Muscle layer of duodenum (tissue), 2 donors: ENCODE data around the gene SCFD1.
"Not testable (repeated sequence)": the region's sequence is repeated elsewhere in the genome, so short reads cannot be mapped to it uniquely, and the experiment has no call there.

Experiments used
- H3K27ac ChIP-seq: one replicate; pipeline ENCODE4 v1.7.0; 2013; ENCODE audit warnings: mild to moderate bottlenecking, low read length
- H3K27me3 ChIP-seq: one replicate; pipeline ENCODE4 v1.7.0; 2013; ENCODE audit warnings: low read depth, mild to moderate bottlenecking, control low read depth, low read length
- H3K36me3 ChIP-seq, 2 donors: one replicate each; pipeline ENCODE4 v1.7.0; 2013; ENCODE audit warnings: low read length in 2 of 2, control low read depth in 1 of 2, mild to moderate bottlenecking in 1 of 2; ENCODE audit not compliant: insufficient read depth in 2 of 2, control insufficient read depth in 1 of 2
- H3K4me1 ChIP-seq, 2 donors: one replicate each; pipeline ENCODE4 v1.7.0; 2013; ENCODE audit warnings: low read length in 2 of 2, mild to moderate bottlenecking in 2 of 2, control low read depth in 1 of 2, moderate library complexity in 1 of 2; ENCODE audit not compliant: insufficient read depth in 2 of 2, control insufficient read depth in 1 of 2
- H3K4me3 ChIP-seq, 2 donors: one replicate each; pipeline ENCODE4 v1.7.0; 2013; ENCODE audit warnings: low read length in 2 of 2, low read depth in 1 of 2, mild to moderate bottlenecking in 1 of 2
- H3K9me3 ChIP-seq, 2 donors: one replicate each; pipeline ENCODE4 v1.7.0; 2013; ENCODE audit warnings: low read length in 2 of 2, control low read depth in 1 of 2, mild to moderate bottlenecking in 1 of 2; ENCODE audit not compliant: control insufficient read depth in 1 of 2
- donor health status: healthy.

The SCFD1 gene

GRCh38 chr14:30621940-30622830 is at the start of gene SCFD1:
SCFD1 (plus strand) TSS chr14:30622319; CDS start chr14:30622339, 20 bp downstream.
- Histone ChIP-seq H3K27me3 (no peaks in the 10 kb centered on the region), H3K36me3 (no peaks in the 10 kb centered on the region), H3K4me1 (peaks cover 6 to 26% of the 10 kb centered on the region in 2 donors), H3K9me3 (no peaks in the 10 kb centered on the region), H3K27ac (peak within 1 kb of the TSS; percentile 95), H3K4me3 (peak within 1 kb of the TSS; percentile 82 to 97)

GRCh38 chr14:30572771-30573170 is 49.3 kb upstream of the SCFD1 start:
- Histone ChIP-seq H3K27me3 (no peaks in the 10 kb centered on the region), H3K9me3 (no peaks in the 10 kb centered on the region), H3K27ac (no peak overlapping the region), H3K36me3 (no peaks in the 10 kb centered on the region), H3K4me3 (no peak overlapping the region), H3K4me1 (peaks cover 0 to 6% of the 10 kb centered on the region in 2 donors)

GRCh38 chr14:30573226-30573814 is 48.8 kb upstream of the SCFD1 start:
- Histone ChIP-seq H3K27ac (no peak overlapping the region), H3K4me3 (no peak overlapping the region), H3K4me1 (peaks cover 0 to 6% of the 10 kb centered on the region in 2 donors), H3K36me3 (no peaks in the 10 kb centered on the region), H3K27me3 (no peaks in the 10 kb centered on the region), H3K9me3 (no peaks in the 10 kb centered on the region)

- Histone ChIP-seq H3K4me1 (peaks cover 0 to 6% of the 10 kb centered on the region in 2 donors), H3K36me3 (no peaks in the 10 kb centered on the region), H3K27me3 (no peaks in the 10 kb centered on the region), H3K4me3 (no peak overlapping the region), H3K9me3 (no peaks in the 10 kb centered on the region), H3K27ac (no peak overlapping the region)
These were observed 48.2 kb upstream of the SCFD1 start for GRCh38 chr14:30573966-30574365.

- not testable (repeated sequence) for H3K27ac ChIP-seq, H3K36me3 ChIP-seq, H3K9me3 ChIP-seq, H3K4me1 ChIP-seq, H3K4me3 ChIP-seq, H3K27me3 ChIP-seq
These were observed 47.3 kb upstream of the SCFD1 start for GRCh38 chr14:30574777-30575176.

GRCh38 chr14:30576333-30576732 is 45.8 kb upstream of the SCFD1 start:
- H3K9me3 ChIP-seq, H3K4me3 ChIP-seq, H3K27ac ChIP-seq, H3K27me3 ChIP-seq, H3K36me3 ChIP-seq, H3K4me1 ChIP-seq: not testable (repeated sequence)

- H3K4me3 ChIP-seq: no peak overlapping the region
- no peaks in the 10 kb centered on the region for H3K9me3 ChIP-seq
- no peaks in the 10 kb centered on the region for H3K4me1 ChIP-seq
- no peaks in the 10 kb centered on the region for H3K27me3 ChIP-seq
- H3K36me3 ChIP-seq: peaks cover 0 to 1% of the 10 kb centered on the region in 2 donors
- no peak overlapping the region for H3K27ac ChIP-seq
These were observed 41.4 kb upstream of the SCFD1 start for GRCh38 chr14:30580616-30581282.

GRCh38 chr14:30581283-30581625 is 40.9 kb upstream of the SCFD1 start:
- Histone ChIP-seq H3K27ac (no peak overlapping the region), H3K36me3 (peaks cover 0 to 5% of the 10 kb centered on the region in 2 donors), H3K4me1 (no peaks in the 10 kb centered on the region), H3K9me3 (no peaks in the 10 kb centered on the region), H3K27me3 (no peaks in the 10 kb centered on the region), H3K4me3 (no peak overlapping the region)

GRCh38 chr14:30582376-30582775 is 39.7 kb upstream of the SCFD1 start:
- Histone ChIP-seq H3K4me3 (no peak overlapping the region), H3K4me1 (no peaks in the 10 kb centered on the region), H3K27ac (no peak overlapping the region), H3K9me3 (no peaks in the 10 kb centered on the region), H3K27me3 (no peaks in the 10 kb centered on the region), H3K36me3 (peaks cover 0 to 6% of the 10 kb centered on the region in 2 donors)

- no peaks in the 10 kb centered on the region for H3K4me1 ChIP-seq
- no peak overlapping the region for H3K27ac ChIP-seq
- H3K4me3 ChIP-seq: no peak overlapping the region
- no peaks in the 10 kb centered on the region for H3K9me3 ChIP-seq
- peaks cover 0 to 10% of the 10 kb centered on the region in 2 donors for H3K36me3 ChIP-seq
- H3K27me3 ChIP-seq: no peaks in the 10 kb centered on the region
These were observed 38.0 kb upstream of the SCFD1 start for GRCh38 chr14:30584058-30584630.

- Histone ChIP-seq H3K9me3 (no peaks in the 10 kb centered on the region), H3K27ac (no peak overlapping the region), H3K27me3 (no peaks in the 10 kb centered on the region), H3K4me3 (no peak overlapping the region), H3K4me1 (no peaks in the 10 kb centered on the region), H3K36me3 (peaks cover 8 to 10% of the 10 kb centered on the region in 2 donors)
These were observed 36.9 kb upstream of the SCFD1 start for GRCh38 chr14:30585204-30585603.
